HUES64 (cell line): ENCODE data around the gene RAI1.

Experiments used
- H3K27ac ChIP-seq: 2 replicates; pipeline ENCODE4 v1.7.0; 2013; ENCODE audit warnings: low read depth, low read length, inconsistent platforms
- H3K27me3 ChIP-seq: 2 replicates; pipeline ENCODE4 v1.6.1; 2013; ENCODE audit warnings: mild to moderate bottlenecking, low read length; ENCODE audit not compliant: insufficient read depth
- H3K36me3 ChIP-seq: 2 replicates; pipeline ENCODE4 v1.6.1; 2013; ENCODE audit warnings: mild to moderate bottlenecking, low read length; ENCODE audit not compliant: insufficient read depth
- H3K4me1 ChIP-seq: 2 replicates; pipeline ENCODE4 v1.6.1; 2013; ENCODE audit warnings: mild to moderate bottlenecking, low read length, moderate library complexity; ENCODE audit not compliant: insufficient read depth
- H3K4me3 ChIP-seq: 2 replicates; pipeline ENCODE4 v1.5.1; 2013; ENCODE audit warnings: mild to moderate bottlenecking, low read length, moderate library complexity
- H3K9ac ChIP-seq: 2 replicates; pipeline ENCODE4 v1.6.1; 2013; ENCODE audit warnings: mild to moderate bottlenecking, low read depth, low read length
- H3K9me3 ChIP-seq: 2 replicates; pipeline ENCODE4 v1.6.1; 2013; ENCODE audit warnings: low read depth, low read length; ENCODE audit not compliant: insufficient read depth
- WGBS: fragments of 150-250, 120-280 bp; methylation state at CpG from one replicate; pipeline ENCODE4 v1.1.7; 2013; ENCODE audit warnings: missing lambda C conversion rate; 5-methylcytosine and 5-hydroxymethylcytosine counted together

Gene RAI1

DNA sequence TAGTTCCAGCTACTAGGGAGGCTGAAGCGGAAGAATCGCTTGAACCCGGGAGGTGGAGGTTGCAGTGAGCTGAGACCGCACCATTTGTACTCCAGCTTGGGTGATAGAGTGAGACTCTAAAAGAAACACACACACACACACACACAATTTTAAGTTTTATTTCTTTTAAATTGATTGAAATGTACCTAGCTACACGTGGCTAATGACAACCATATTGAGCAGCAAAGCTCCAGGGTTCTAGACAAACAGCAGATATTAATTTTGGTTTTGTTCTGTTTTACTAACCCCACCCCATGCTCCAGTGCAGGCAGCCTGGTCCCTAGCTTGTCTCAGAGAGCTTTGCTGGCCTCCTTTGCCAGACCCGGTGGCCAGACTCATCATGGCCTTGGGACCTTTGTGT lies 16.0 kb upstream of the RAI1 start:
- Histone ChIP-seq H3K4me3 (no peak overlapping the region), H3K9me3 (no peaks in the 10 kb centered on the region), H3K27ac (no peak overlapping the region), H3K9ac (no peak overlapping the region), H3K36me3 (no peaks in the 10 kb centered on the region), H3K27me3 (no peaks in the 10 kb centered on the region), H3K4me1 (no peaks in the 10 kb centered on the region)
- 71% methylated on average over 6 of the region's 6 CpGs for WGBS

- Histone ChIP-seq H3K27me3 (no peaks in the 10 kb centered on the region), H3K9ac (no peak overlapping the region), H3K4me1 (no peaks in the 10 kb centered on the region), H3K4me3 (no peak overlapping the region), H3K36me3 (no peaks in the 10 kb centered on the region), H3K27ac (no peak overlapping the region), H3K9me3 (no peaks in the 10 kb centered on the region)
- 90% methylated on average over 13 of the region's 13 CpGs for WGBS
Measured at GRCh38 chr17:17666111-17666714, 15.0 kb upstream of the RAI1 start.

GRCh38 chr17:17667231-17667630 lies 14.0 kb upstream of the RAI1 start:
- WGBS, result 91% methylated on average over 2 of the region's 2 CpGs
- no peak overlapping the region for H3K4me3 ChIP-seq
- no peaks in the 10 kb centered on the region for H3K27me3 ChIP-seq
- H3K27ac ChIP-seq, result no peak overlapping the region
- H3K9me3 ChIP-seq, result no peaks in the 10 kb centered on the region
- no peak overlapping the region for H3K9ac ChIP-seq
- no peaks in the 10 kb centered on the region for H3K4me1 ChIP-seq
- H3K36me3 ChIP-seq, result no peaks in the 10 kb centered on the region

- no peaks in the 10 kb centered on the region for H3K9me3 ChIP-seq
- peaks cover 4% of the 10 kb centered on the region; the same call in 1 of the 2 replicates for H3K27me3 ChIP-seq
- H3K4me1 ChIP-seq, result no peaks in the 10 kb centered on the region
- no peak overlapping the region for H3K4me3 ChIP-seq
- H3K27ac ChIP-seq, result no peak overlapping the region
- H3K9ac ChIP-seq, result no peak overlapping the region
- WGBS, result 80% methylated on average over 4 of the region's 4 CpGs
- H3K36me3 ChIP-seq, result no peaks in the 10 kb centered on the region
Measured at GRCh38 chr17:17667947-17668346, 13.3 kb upstream of the RAI1 start.

DNA sequence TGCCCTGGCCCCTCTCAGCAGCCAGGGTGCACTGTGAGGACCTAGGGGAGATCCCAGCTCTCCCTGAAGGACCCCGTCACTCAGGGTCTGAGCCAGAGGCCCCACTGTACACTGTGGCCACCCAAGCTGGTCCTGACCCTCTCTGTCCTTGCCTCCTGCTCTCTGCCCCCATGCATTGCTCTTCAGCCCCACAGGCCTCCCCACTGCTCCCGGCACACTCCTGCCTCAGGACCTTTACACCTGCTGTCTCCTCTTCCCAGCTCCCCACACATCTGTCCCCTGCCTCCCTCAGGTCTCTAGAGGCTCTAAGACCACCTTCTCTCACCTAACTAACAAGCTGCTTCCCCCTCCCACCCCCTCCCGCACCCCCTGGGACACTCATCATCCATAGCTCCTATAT lies 12.9 kb upstream of the RAI1 start:
- Histone ChIP-seq H3K4me3 (no peak overlapping the region), H3K4me1 (no peaks in the 10 kb centered on the region), H3K9me3 (no peaks in the 10 kb centered on the region), H3K27ac (no peak overlapping the region), H3K27me3 (peaks cover 8% of the 10 kb centered on the region; the same call in 1 of the 2 replicates), H3K9ac (no peak overlapping the region), H3K36me3 (no peaks in the 10 kb centered on the region)
- WGBS, result 92% methylated on average over 3 of the region's 3 CpGs

GRCh38 chr17:17668775-17669579 lies 12.3 kb upstream of the RAI1 start:
- Histone ChIP-seq H3K27me3 (peaks cover 13% of the 10 kb centered on the region), H3K27ac (no peak overlapping the region), H3K4me3 (no peak overlapping the region), H3K9ac (no peak overlapping the region), H3K36me3 (no peaks in the 10 kb centered on the region), H3K4me1 (no peaks in the 10 kb centered on the region), H3K9me3 (no peaks in the 10 kb centered on the region)
- whole genome bisulfite sequencing, result 78% methylated on average over 20 of the region's 20 CpGs

DNA sequence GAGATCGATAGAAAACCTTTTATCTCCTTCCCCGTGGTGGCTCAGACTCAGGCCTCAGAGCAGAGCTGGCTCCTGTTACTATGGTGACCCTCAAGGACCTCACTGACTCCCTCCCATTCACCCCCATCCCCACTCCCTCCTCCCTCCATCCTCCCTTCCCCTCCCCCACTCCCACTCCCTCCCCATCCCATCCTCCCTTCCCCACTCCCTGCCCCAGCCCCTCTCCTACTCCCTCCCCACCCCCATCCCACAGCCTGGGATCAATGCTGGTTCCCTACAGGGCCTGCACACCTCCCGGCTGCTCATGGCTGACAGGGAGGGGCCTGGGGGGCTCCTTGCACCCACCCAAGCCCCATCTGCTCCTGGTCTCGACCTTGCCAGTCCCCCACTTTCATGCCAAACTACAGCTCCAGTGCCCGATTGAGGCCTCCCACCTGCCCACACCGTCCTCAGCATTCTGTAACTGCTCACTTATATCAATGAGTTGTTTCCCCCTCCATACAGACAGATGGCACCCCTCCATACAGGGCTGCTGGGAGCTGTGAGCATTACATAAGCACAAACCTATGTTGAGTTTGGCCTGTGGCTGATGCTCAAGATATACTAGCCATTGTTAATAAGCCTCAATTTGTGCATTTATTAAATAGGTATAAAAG lies 11.6 kb upstream of the RAI1 start:
- no peaks in the 10 kb centered on the region for H3K4me1 ChIP-seq
- no peaks in the 10 kb centered on the region for H3K36me3 ChIP-seq
- H3K27ac ChIP-seq, result no peak overlapping the region
- peaks cover 20% of the 10 kb centered on the region for H3K27me3 ChIP-seq
- no peak overlapping the region for H3K4me3 ChIP-seq
- no peak overlapping the region for H3K9ac ChIP-seq
- no peaks in the 10 kb centered on the region for H3K9me3 ChIP-seq
- 63% methylated on average over 6 of the region's 6 CpGs for WGBS

DNA sequence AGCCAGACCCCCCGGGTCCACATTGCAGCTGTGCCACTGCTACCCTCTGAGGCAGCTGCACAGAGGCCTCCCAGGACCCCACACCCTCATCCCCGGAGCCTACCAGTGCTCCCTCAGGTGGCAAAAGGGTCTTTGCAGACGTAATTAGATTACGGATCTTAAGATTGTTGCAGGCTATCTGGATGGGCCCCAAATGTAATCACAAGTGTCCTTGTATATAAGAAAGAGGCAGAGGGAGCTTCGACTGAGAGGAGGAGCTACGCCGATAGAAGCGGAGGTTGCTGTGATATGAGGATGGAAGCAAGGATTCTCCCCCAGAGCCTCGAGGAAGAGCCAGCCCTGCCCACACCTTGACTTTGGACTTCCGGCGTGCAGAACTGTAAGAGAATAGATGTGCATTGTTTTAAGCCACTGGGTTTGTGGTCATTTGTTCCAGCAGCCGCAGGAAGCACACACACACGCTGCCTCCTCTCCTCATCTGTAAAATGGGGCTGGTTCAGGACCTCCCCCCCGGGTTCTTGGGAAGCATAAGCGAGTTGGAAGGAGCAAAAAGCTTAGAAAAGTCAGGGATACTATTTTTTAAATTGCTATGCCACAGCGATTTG lies 10.5 kb upstream of the RAI1 start:
- Histone ChIP-seq H3K4me1 (no peaks in the 10 kb centered on the region), H3K27me3 (peaks cover 31% of the 10 kb centered on the region), H3K27ac (no peak overlapping the region), H3K36me3 (no peaks in the 10 kb centered on the region), H3K4me3 (no peak overlapping the region), H3K9ac (no peak overlapping the region), H3K9me3 (no peaks in the 10 kb centered on the region)
- 77% methylated on average over 16 of the region's 16 CpGs for whole genome bisulfite sequencing

DNA sequence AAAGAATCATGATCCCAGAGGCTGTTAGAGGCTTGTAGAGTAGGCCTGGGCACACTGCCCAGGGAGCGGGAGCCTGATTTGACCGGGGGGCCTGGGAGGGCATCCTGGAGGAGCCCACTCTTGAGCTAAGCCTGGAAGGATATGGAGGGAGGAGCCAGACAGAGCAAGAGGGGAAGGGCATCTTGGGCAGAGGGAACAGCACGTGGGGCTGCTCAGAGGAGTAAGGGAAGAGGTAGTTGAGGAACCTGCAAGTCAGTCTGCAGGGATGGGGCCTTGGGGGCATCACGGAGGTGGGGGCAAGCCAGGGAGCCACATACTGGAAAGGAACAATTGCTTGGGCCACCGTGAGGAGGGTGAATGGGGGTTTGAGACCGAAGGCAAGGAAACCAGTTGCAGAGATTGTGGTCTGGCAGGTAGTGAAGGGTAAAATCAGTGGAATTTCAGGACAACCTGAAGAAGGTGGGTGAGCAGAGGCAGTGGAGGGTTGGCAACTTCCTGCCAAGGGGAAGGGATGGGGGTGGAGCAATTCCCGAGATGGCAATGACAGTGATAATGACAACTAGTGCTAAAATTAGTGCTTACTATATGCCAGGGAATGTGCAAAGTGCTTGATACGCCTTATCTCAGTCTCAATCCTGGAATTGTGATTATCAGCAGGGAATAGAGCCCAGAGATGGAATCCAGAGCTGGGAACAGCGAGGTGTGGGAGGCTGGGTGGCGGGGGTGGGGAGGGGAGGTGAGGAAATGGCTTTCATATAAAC lies 9.7 kb upstream of the RAI1 start:
- no peak overlapping the region for H3K4me3 ChIP-seq
- WGBS, result 81% methylated on average over 10 of the region's 10 CpGs
- no peak overlapping the region for H3K9ac ChIP-seq

DNA sequence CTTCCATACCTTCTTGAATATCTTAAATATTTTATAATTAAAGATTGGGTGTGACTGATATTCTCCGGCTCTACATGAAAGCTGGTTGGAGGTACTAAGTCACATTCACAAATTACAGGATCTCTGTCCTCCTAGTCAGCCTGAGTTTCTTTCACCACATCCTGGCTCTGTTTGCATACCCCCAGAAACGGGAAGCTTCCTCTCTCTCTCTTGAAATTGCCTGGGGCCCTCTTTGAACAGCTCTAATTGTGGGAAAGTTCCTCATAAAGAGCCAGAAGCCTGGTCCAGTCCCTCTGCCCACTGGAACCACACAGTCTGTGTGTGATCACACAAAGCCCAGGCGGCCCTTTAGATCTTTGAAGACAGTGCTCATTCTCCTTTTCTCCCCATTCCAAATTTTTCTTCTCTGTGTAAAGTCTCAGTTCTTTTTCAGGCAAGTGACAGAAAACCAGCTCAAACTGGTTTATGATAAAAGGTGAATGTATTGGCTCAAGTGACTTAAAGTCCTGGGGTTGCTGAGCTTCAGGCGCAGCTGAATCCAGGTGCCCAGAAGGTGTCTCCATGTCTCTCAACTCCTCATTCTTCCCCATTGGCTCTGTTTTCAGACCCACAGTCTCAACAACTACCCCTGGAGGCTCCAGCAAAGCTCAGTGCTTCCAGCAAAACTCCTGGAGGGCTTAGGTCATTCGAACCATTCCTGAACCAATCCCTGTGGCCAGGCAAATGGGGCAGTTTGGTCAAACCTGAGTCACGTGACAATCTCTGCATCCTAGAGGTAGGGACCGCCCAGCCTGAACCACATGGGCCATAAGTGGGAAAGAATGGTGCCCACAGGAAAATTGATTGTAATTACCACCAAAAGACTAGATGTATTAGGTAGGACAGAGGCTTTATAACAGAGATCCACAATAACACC lies 8.5 kb upstream of the RAI1 start:
- peaks cover 49% of the 10 kb centered on the region for H3K27me3 ChIP-seq
- H3K4me1 ChIP-seq, result 0 out of 2 replicates have a peak, but pooled peaks cover 4% of the 10 kb centered on the region
- no peak overlapping the region for H3K4me3 ChIP-seq
- H3K9me3 ChIP-seq, result no peaks in the 10 kb centered on the region
- no peak overlapping the region for H3K27ac ChIP-seq
- no peak overlapping the region for H3K9ac ChIP-seq
- no peaks in the 10 kb centered on the region for H3K36me3 ChIP-seq
- WGBS, result 78% methylated on average over 7 of the region's 7 CpGs

More for the DNA sequence above, 9.7 kb upstream of the RAI1 start:
- H3K27ac ChIP-seq, result no peak overlapping the region
- H3K4me1 ChIP-seq, result 0 out of 2 replicates have a peak, but pooled peaks cover 4% of the 10 kb centered on the region
- no peaks in the 10 kb centered on the region for H3K9me3 ChIP-seq
- no peaks in the 10 kb centered on the region for H3K36me3 ChIP-seq
- peaks cover 38% of the 10 kb centered on the region for H3K27me3 ChIP-seq
